ENCODE data around the gene TMEM121B. TPM values are rescaled to one million over a fixed set of nuclear protein-coding genes. Genes with fewer than 3 reads are reported as not detected.

TMEM121B gene
- polyA plus RNA-seq, 6 donors from 2014 or later = not detected

GRCh38 chr22:17087498-17088131 is 33.5 kb downstream of the TMEM121B start:
- Mint-ChIP-seq H3K36me3 (no peaks in the 10 kb centered on the region), H3K9me3 (no peaks in the 10 kb centered on the region), H3K27me3 (no peaks in the 10 kb centered on the region), H3K4me3 (peak overlapping the region; percentile 52 to 90 (median 88)), H3K4me1 (peaks cover 42 to 52% (median 47%) of the 10 kb centered on the region in 3 donors), H3K27ac (peak overlapping the region; percentile 13 to 84 (median 58))
- ATAC-seq (ENCODE audit: low read depth in 2 of 2) = peak; percentile 14
- DNase-seq = peak; percentile 57

GRCh38 chr22:17086788-17087497 is 34.2 kb downstream of the TMEM121B start:
- Mint-ChIP-seq H3K27me3 (no peaks in the 10 kb centered on the region), H3K36me3 (no peaks in the 10 kb centered on the region), H3K4me3 (peak overlapping the region; percentile 76 to 91 (median 88)), H3K4me1 (peaks cover 39 to 52% (median 44%) of the 10 kb centered on the region in 3 donors), H3K27ac (peak overlapping the region in 2 of 6 donors; percentile 6 to 60), H3K9me3 (no peaks in the 10 kb centered on the region)
- no peak for ATAC-seq (ENCODE audit: low read depth in 2 of 2)
- no peak for DNase-seq

GRCh38 chr22:17086296-17086695 is 34.9 kb downstream of the TMEM121B start:
- peaks cover 39 to 47% (median 44%) of the 10 kb centered on the region in 3 donors for H3K4me1 Mint-ChIP-seq
- ATAC-seq (ENCODE audit: low read depth in 2 of 2) (no peak), DNase-seq (no peak)
- peak overlapping the region in 5 of 6 donors; percentile 5 to 80 (median 60) for H3K27ac Mint-ChIP-seq
- H3K27me3 Mint-ChIP-seq = no peaks in the 10 kb centered on the region
- no peaks in the 10 kb centered on the region for H3K9me3 Mint-ChIP-seq
- no peaks in the 10 kb centered on the region for H3K36me3 Mint-ChIP-seq
- peak overlapping the region; percentile 76 to 91 (median 89) for H3K4me3 Mint-ChIP-seq

- Mint-ChIP-seq H3K4me1 (peaks cover 35 to 40% (median 38%) of the 10 kb centered on the region in 3 donors), H3K9me3 (no peaks in the 10 kb centered on the region), H3K27ac (peak overlapping the region in 2 of 6 donors; percentile 17 to 86), H3K4me3 (peak overlapping the region; percentile 76 to 96 (median 90)), H3K27me3 (no peaks in the 10 kb centered on the region), H3K36me3 (no peaks in the 10 kb centered on the region)
- peak; percentile 20 for DNase-seq
- ATAC-seq (ENCODE audit: low read depth in 2 of 2) = peak; percentile 11 to 14
Measured at GRCh38 chr22:17085277-17086181, 35.6 kb downstream of the TMEM121B start.

- DNase-seq (peak; percentile 95), ATAC-seq (ENCODE audit: low read depth in 2 of 2) (peak; percentile 93 to 94)
- Mint-ChIP-seq H3K4me3 (peak within 1 kb of the TSS; percentile 76 to 96 (median 90)), H3K36me3 (no peaks in the 10 kb centered on the region), H3K4me1 (peaks cover 35 to 38% (median 38%) of the 10 kb centered on the region in 3 donors), H3K27ac (peak within 1 kb of the TSS in 5 of 6 donors; percentile 74 to 92 (median 86)), H3K9me3 (no peaks in the 10 kb centered on the region), H3K27me3 (no peaks in the 10 kb centered on the region)
Measured at GRCh38 chr22:17084554-17085276, 36.4 kb downstream of the TMEM121B start, which contains the start of gene IL17RA. IL17RA (plus strand) TSS chr22:17085000; CDS start chr22:17085092, 92 bp downstream.

- no peaks in the 10 kb centered on the region for H3K27me3 Mint-ChIP-seq
- peak overlapping the region in 5 of 6 donors; percentile 41 to 92 (median 72) for H3K27ac Mint-ChIP-seq
- no peak for DNase-seq
- no peak for ATAC-seq (ENCODE audit: low read depth in 2 of 2)
- no peaks in the 10 kb centered on the region for H3K9me3 Mint-ChIP-seq
- H3K4me3 Mint-ChIP-seq = peak overlapping the region; percentile 76 to 96 (median 90)
- peaks cover 32 to 35% (median 35%) of the 10 kb centered on the region in 3 donors for H3K4me1 Mint-ChIP-seq
- H3K36me3 Mint-ChIP-seq = no peaks in the 10 kb centered on the region
Measured at GRCh38 chr22:17083811-17084441, 37.2 kb downstream of the TMEM121B start.

- DNase-seq = no peak
- Mint-ChIP-seq H3K36me3 (no peaks in the 10 kb centered on the region), H3K9me3 (no peaks in the 10 kb centered on the region), H3K27ac (peak overlapping the region in 3 of 6 donors; percentile 60 to 86 (median 68)), H3K4me3 (peak overlapping the region; percentile 15 to 94 (median 88)), H3K27me3 (no peaks in the 10 kb centered on the region), H3K4me1 (peaks cover 32 to 35% (median 34%) of the 10 kb centered on the region in 3 donors)
- ATAC-seq (ENCODE audit: low read depth in 2 of 2) = no peak
Measured at GRCh38 chr22:17083255-17083654, 37.9 kb downstream of the TMEM121B start.

GRCh38 chr22:17079572-17079971 is 41.6 kb downstream of the TMEM121B start:
- Mint-ChIP-seq H3K9me3 (no peaks in the 10 kb centered on the region), H3K36me3 (no peaks in the 10 kb centered on the region), H3K4me1 (peaks cover 4 to 13% (median 11%) of the 10 kb centered on the region in 3 donors), H3K4me3 (peak overlapping the region in 1 of 8 donors; percentile 38), H3K27me3 (peaks cover 4 to 15% (median 8%) of the 10 kb centered on the region in 3 donors), H3K27ac (no peak overlapping the region)
- ATAC-seq (ENCODE audit: low read depth in 2 of 2) (no peak), DNase-seq (no peak)

GRCh38 chr22:17077255-17077654 is 43.9 kb downstream of the TMEM121B start:
- H3K4me1 Mint-ChIP-seq = peaks cover 0 to 2% (median 0%) of the 10 kb centered on the region in 3 donors
- peaks cover 0 to 11% (median 4%) of the 10 kb centered on the region in 7 donors for H3K9me3 Mint-ChIP-seq
- DNase-seq (no peak), ATAC-seq (ENCODE audit: low read depth in 2 of 2) (no peak)
- no peak overlapping the region for H3K27ac Mint-ChIP-seq
- H3K27me3 Mint-ChIP-seq = peaks cover 7 to 15% (median 8%) of the 10 kb centered on the region in 3 donors
- no peak overlapping the region for H3K4me3 Mint-ChIP-seq
- H3K36me3 Mint-ChIP-seq = no peaks in the 10 kb centered on the region

- peak overlapping the region in 1 of 8 donors; percentile 18 for H3K4me3 Mint-ChIP-seq
- H3K9me3 Mint-ChIP-seq = peaks cover 0 to 13% (median 4%) of the 10 kb centered on the region in 7 donors
- peaks cover 0 to 2% (median 0%) of the 10 kb centered on the region in 3 donors for H3K4me1 Mint-ChIP-seq
- H3K36me3 Mint-ChIP-seq = no peaks in the 10 kb centered on the region
- no peak for DNase-seq
- H3K27ac Mint-ChIP-seq = peak overlapping the region in 1 of 6 donors; percentile 49
- ATAC-seq (ENCODE audit: low read depth in 2 of 2) = no peak
- peaks cover 7 to 15% (median 8%) of the 10 kb centered on the region in 3 donors for H3K27me3 Mint-ChIP-seq
Measured at GRCh38 chr22:17074648-17075002, 46.5 kb downstream of the TMEM121B start.

- H3K36me3 Mint-ChIP-seq = no peaks in the 10 kb centered on the region
- H3K4me3 Mint-ChIP-seq = no peak overlapping the region
- no peak for ATAC-seq (ENCODE audit: low read depth in 2 of 2)
- H3K27ac Mint-ChIP-seq = no peak overlapping the region
- H3K9me3 Mint-ChIP-seq = peaks cover 0 to 13% (median 4%) of the 10 kb centered on the region in 7 donors
- peaks cover 7 to 15% (median 8%) of the 10 kb centered on the region in 3 donors for H3K27me3 Mint-ChIP-seq
- DNase-seq = no peak
- H3K4me1 Mint-ChIP-seq = peaks cover 0 to 2% (median 0%) of the 10 kb centered on the region in 3 donors
Measured at GRCh38 chr22:17072877-17073276, 48.3 kb downstream of the TMEM121B start.

Data from naive B cell (primary cell).